Keratinocyte (primary cell): ENCODE results near the gene TICRR. TPM values are rescaled to one million over a fixed set of nuclear protein-coding genes. Genes with fewer than 3 reads are reported as not detected.
"Not testable (repeated sequence)": the region's sequence is repeated elsewhere in the genome, so short reads cannot be mapped to it uniquely, and the experiment has no call there.

Experiments used
- DNase-seq: peaks from one replicate; pipeline ENCODE4 v3.0.0-alpha.2; 2011; ENCODE audit warnings: low read depth, missing footprints, low spot score
- FAIRE-seq: peaks from 2 replicates; lab custom pipeline; 2011; peaks lifted over from hg19 to GRCh38; lab: Jason Lieb, UNC
- H2AFZ ChIP-seq: 2 replicates; pipeline ENCODE4 v1.6.0; 2012; ENCODE audit warnings: low read length, control low read depth, inconsistent platforms; ENCODE audit not compliant: control insufficient read depth
- H3K27ac ChIP-seq: 2 replicates; pipeline ENCODE4 v1.5.1; 2011; ENCODE audit warnings: low read length; ENCODE audit not compliant: control insufficient read depth, insufficient read depth
- H3K27me3 ChIP-seq: 3 replicates; pipeline ENCODE4 v1.6.0; 2011; ENCODE audit warnings: low read length; ENCODE audit not compliant: control insufficient read depth, insufficient read depth; ENCODE audit errors: extremely low read depth
- H3K36me3 ChIP-seq, 2 experiments: 2 replicates in 1 of 2; 3 replicates in 1 of 2; pipeline ENCODE4 v1.5.1; 2011; ENCODE audit warnings: low read length in 2 of 2, mild to moderate bottlenecking in 1 of 2; ENCODE audit not compliant: control insufficient read depth in 2 of 2, insufficient read depth in 2 of 2; ENCODE audit errors: extremely low read depth in 1 of 2
- H3K4me1 ChIP-seq: 3 replicates; pipeline ENCODE4 v1.5.1; 2011; ENCODE audit warnings: low read length; ENCODE audit not compliant: control insufficient read depth, insufficient read depth; ENCODE audit errors: extremely low read depth
- H3K4me2 ChIP-seq: 3 replicates; pipeline ENCODE4 v1.6.0; 2011; ENCODE audit warnings: low read depth, low read length; ENCODE audit not compliant: control insufficient read depth, insufficient read depth; ENCODE audit errors: extremely low read depth
- H3K4me3 ChIP-seq, 3 experiments: fragments of 200-600 bp in 1 of 3; sonication (generic) in 1 of 3; 2 replicates in 2 of 3; 3 replicates in 1 of 3; pipeline ENCODE4 v1.5.1; 2011 to 2016; ENCODE audit warnings: low read length in 3 of 3, mild to moderate bottlenecking in 3 of 3, control low read depth in 2 of 3, inconsistent platforms in 1 of 3, low read depth in 1 of 3, mixed read lengths in 1 of 3, mixed run types in 1 of 3, moderate library complexity in 1 of 3; ENCODE audit not compliant: control insufficient read depth in 2 of 3, insufficient read depth in 2 of 3; ENCODE audit errors: extremely low read depth in 1 of 3
- H3K79me2 ChIP-seq: 2 replicates; pipeline ENCODE4 v1.6.0; 2012; ENCODE audit warnings: low read length; ENCODE audit not compliant: control insufficient read depth, insufficient read depth
- H3K9ac ChIP-seq: 3 replicates; pipeline ENCODE4 v1.6.0; 2011; ENCODE audit warnings: low read length; ENCODE audit not compliant: control insufficient read depth, insufficient read depth; ENCODE audit errors: extremely low read depth
- H3K9me1 ChIP-seq: 3 replicates; pipeline ENCODE4 v1.6.0; 2011; ENCODE audit warnings: low read length; ENCODE audit not compliant: control insufficient read depth, insufficient read depth; ENCODE audit errors: extremely low read depth
- H3K9me3 ChIP-seq: 2 replicates; pipeline ENCODE4 v1.5.1; 2012; ENCODE audit warnings: low read depth, low read length; ENCODE audit not compliant: control insufficient read depth
- H4K20me1 ChIP-seq: 3 replicates; pipeline ENCODE4 v1.6.0; 2011; ENCODE audit warnings: low read length; ENCODE audit not compliant: control insufficient read depth, insufficient read depth; ENCODE audit errors: extremely low read depth
- CTCF ChIP-seq, 3 experiments: IDR thresholded peaks in 1 of 3; conservative IDR thresholded peaks in 1 of 3; optimal IDR thresholded peaks in 1 of 3; 2 replicates in 2 of 3; 3 replicates in 1 of 3; pipeline versions ENCODE3 to v1.5.1; 2011; ENCODE audit warnings: low read length in 3 of 3, mild to moderate bottlenecking in 3 of 3, moderate library complexity in 2 of 3, control low read depth in 1 of 3, inconsistent platforms in 1 of 3; ENCODE audit not compliant: insufficient read depth in 2 of 3; ENCODE audit errors: extremely low read depth in 1 of 3
- EZH2 ChIP-seq: IDR thresholded peaks from one replicate; pipeline ENCODE4 v1.6.1; 2012; ENCODE audit warnings: inconsistent platforms, mild to moderate bottlenecking, low read length, moderate library complexity
- dilution Hi-C: fragments of 300-500 bp; cut with MboI; formaldehyde crosslinking; loops from one replicate; pipeline ENCODE4 v1.7.0; 2020; ENCODE audit warnings: low sequenced_read_pairs; ENCODE audit not compliant: extremely low pct_ligation_motif_present
- polyA plus RNA-seq, 5 experiments: library from polyadenylated mRNA; depleted of rRNA in 3 of 5; stranded (reverse) in 3 of 5; stranded (forward) in 1 of 5; unstranded in 1 of 5; fragments of >200 nt; gene quantifications; 1 replicate in 1 of 5; 2 replicates in 3 of 5; 3 replicates in 1 of 5; pipeline versions ENCODE4 v1.2.1 to v1.2.3, GENCODE V29; 2011 to 2012; ENCODE audit warnings: missing spikeins in 2 of 5, low read depth in 1 of 5, low replicate concordance in 1 of 5

Gene TICRR
- polyA plus RNA-seq, 1 donor (not counting 4 experiments of a cell fraction or from before 2014, with no cell fraction given), result 2.9 TPM

GRCh38 chr15:89577776-89578115, 2.5 kb downstream of the TICRR start:
- peak overlapping the region in 2 of 3 experiments; percentile 20 to 53 for H3K4me3 ChIP-seq
- H3K4me2 ChIP-seq, result peak overlapping the region; percentile 84
- dilution Hi-C loops, result no loop called here

GRCh38 chr15:89578146-89578545, 2.9 kb downstream of the TICRR start:
- DNase-seq, result no peak
- no peaks in the 10 kb centered on the region for H3K27me3 ChIP-seq
- no peaks in the 10 kb centered on the region for H3K9me3 ChIP-seq
- no peaks in the 10 kb centered on the region for H4K20me1 ChIP-seq
- peaks cover 14% of the 10 kb centered on the region for H3K4me1 ChIP-seq
- H3K9me1 ChIP-seq, result no peaks in the 10 kb centered on the region
- H3K4me2 ChIP-seq, result peak overlapping the region; percentile 84
- TF ChIP-seq EZH2 (no peak), CTCF (optimal IDR thresholded peaks at IDR 0.05 in 1 of 3, IDR thresholded peaks at IDR 0.05 in 1 of 3, conservative IDR thresholded peaks at IDR 0.05 in 1 of 3; ENCODE audit: extremely low read depth in 1 of 3, insufficient read depth in 2 of 3, low read length in 3 of 3) (no peak)
- H3K27ac ChIP-seq, result no peak overlapping the region
- no peak overlapping the region for H2AFZ ChIP-seq
- H3K4me3 ChIP-seq, result peak overlapping the region in 2 of 3 experiments; percentile 20 to 53
- FAIRE-seq, result no peak
- peaks cover 67% of the 10 kb centered on the region for H3K79me2 ChIP-seq
- peaks cover 0 to 5% of the 10 kb centered on the region in 2 experiments for H3K36me3 ChIP-seq
- no peak overlapping the region for H3K9ac ChIP-seq
- dilution Hi-C loops, result no loop called here

More at GRCh38 chr15:89577776-89578115, 2.5 kb downstream of the TICRR start:
- Histone ChIP-seq H3K9me1 (no peaks in the 10 kb centered on the region), H3K27ac (no peak overlapping the region), H3K79me2 (peaks cover 64% of the 10 kb centered on the region), H3K36me3 (peaks cover 0 to 5% of the 10 kb centered on the region in 2 experiments), H3K4me1 (peaks cover 14% of the 10 kb centered on the region), H3K9me3 (no peaks in the 10 kb centered on the region), H4K20me1 (no peaks in the 10 kb centered on the region), H3K9ac (no peak overlapping the region), H2AFZ (no peak overlapping the region), H3K27me3 (no peaks in the 10 kb centered on the region)
- no peak for DNase-seq
- TF ChIP-seq CTCF (optimal IDR thresholded peaks at IDR 0.05 in 1 of 3, IDR thresholded peaks at IDR 0.05 in 1 of 3, conservative IDR thresholded peaks at IDR 0.05 in 1 of 3; ENCODE audit: extremely low read depth in 1 of 3, insufficient read depth in 2 of 3, low read length in 3 of 3) (no peak), EZH2 (no peak)
- no peak for FAIRE-seq

GRCh38 chr15:89580747-89581146, 5.5 kb downstream of the TICRR start:
- H3K27me3 ChIP-seq, H3K4me3 ChIP-seq, DNase-seq, H4K20me1 ChIP-seq, H3K9ac ChIP-seq, H3K4me2 ChIP-seq, dilution Hi-C loops, H3K9me1 ChIP-seq, FAIRE-seq, H2AFZ ChIP-seq, H3K9me3 ChIP-seq, H3K27ac ChIP-seq: not testable (repeated sequence)
- H3K79me2 ChIP-seq, result peaks cover 72% of the 10 kb centered on the region
- H3K4me1 ChIP-seq, result peaks cover 14% of the 10 kb centered on the region
- peaks cover 0 to 14% of the 10 kb centered on the region in 2 experiments for H3K36me3 ChIP-seq
